Caco-2 (cell line): ENCODE data around the gene ARHGEF4. TPM values are rescaled to one million over a fixed set of nuclear protein-coding genes. Genes with fewer than 3 reads are reported as not detected.

Source experiments
- BruUV-seq: library from RNA; stranded (reverse); fragments of 400-500 nt; replicated peaks from 2 replicates; lab custom pipeline; 2021; lab: Mats Ljungman, UMichigan
- CTCF ChIA-PET: fragments of 300-600 bp; sonication (Branson Sonifier 250); formaldehyde crosslinking; loops from one replicate; lab custom pipeline; 2022; ENCODE audit warnings: antibody characterized with exemption; lab: Charles Lee
- POLR2A ChIA-PET: fragments of 300-600 bp; sonication (Branson Sonifier 250); formaldehyde crosslinking; loops from one replicate; lab custom pipeline; 2022; ENCODE audit warnings: antibody characterized with exemption; lab: Charles Lee
- DNase-seq, 2 experiments: peaks; one replicate each; pipeline versions ENCODE4 v3.0.0 to v3.0.0-alpha.2; 2020 to 2022
- H3K27me3 ChIP-seq: replicated peaks from 2 replicates; pipeline ENCODE4 v1.6.0; 2011; ENCODE audit warnings: low read length; ENCODE audit not compliant: control insufficient read depth, insufficient read depth
- H3K36me3 ChIP-seq: 2 replicates; pipeline ENCODE4 v1.5.1; 2011; ENCODE audit warnings: low read length; ENCODE audit not compliant: control insufficient read depth, insufficient read depth
- H3K4me1 ChIP-seq: fragments of 250-450 bp; sonication (Bioruptor Pico); 2 replicates; pipeline ENCODE4 v1.5.1; 2020; ENCODE audit warnings: mild to moderate bottlenecking
- H3K4me3 ChIP-seq: 2 replicates; pipeline ENCODE4 v1.5.1; 2011; ENCODE audit warnings: low read depth, mild to moderate bottlenecking, control low read depth, low read length
- H3K9me3 ChIP-seq: fragments of 250-450 bp; sonication (Bioruptor Pico); 2 replicates; pipeline ENCODE4 v1.5.1; 2020; ENCODE audit warnings: mild to moderate bottlenecking, moderate library complexity
- H3K27ac Mint-ChIP-seq: one replicate; pipeline ENCODE4 v1.8.0; 2022; ENCODE audit warnings: mixed read lengths; ENCODE audit not compliant: unreplicated experiment
- H3K27me3 Mint-ChIP-seq: one replicate; pipeline ENCODE4 v1.8.0; 2022; ENCODE audit warnings: mixed read lengths; ENCODE audit not compliant: insufficient read depth, unreplicated experiment
- H3K36me3 Mint-ChIP-seq: one replicate; pipeline ENCODE4 v1.8.0; 2022; ENCODE audit warnings: mild to moderate bottlenecking, mixed read lengths; ENCODE audit not compliant: insufficient read depth, unreplicated experiment
- H3K4me1 Mint-ChIP-seq: one replicate; pipeline ENCODE4 v1.8.0; 2022; ENCODE audit warnings: low read depth, mixed read lengths; ENCODE audit not compliant: unreplicated experiment
- H3K4me3 Mint-ChIP-seq: one replicate; pipeline ENCODE4 v1.8.0; 2022; ENCODE audit warnings: mild to moderate bottlenecking, moderate library complexity, mixed read lengths; ENCODE audit not compliant: unreplicated experiment
- H3K9me3 Mint-ChIP-seq: one replicate; pipeline ENCODE4 v1.8.0; 2022; ENCODE audit warnings: mixed read lengths; ENCODE audit not compliant: unreplicated experiment
- intact Hi-C: fragments of 100-400 bp; cut with micrococcal nuclease; formaldehyde crosslinking; loops from one replicate; pipeline ENCODE4 v1.10.0; 2022; ENCODE audit not compliant: unreplicated experiment
- total RNA-seq: library from RNA; stranded (reverse); gene quantifications from 2 replicates; pipeline ENCODE4 v1.2.3, GENCODE V29; 2022
- TF ChIP-seq, protein P1 (sequence below), 2 experiments: fragments of 200-600 bp in 1 of 2; IDR thresholded peaks; 1 replicate in 1 of 2; 2 replicates in 1 of 2; pipeline versions ENCODE4 v1.5.1 to v1.8.0; 2011 to 2022; ENCODE audit warnings: antibody characterized with exemption in 1 of 2, control low read depth in 1 of 2, inconsistent platforms in 1 of 2, low read depth in 1 of 2, low read length in 1 of 2, mild to moderate bottlenecking in 1 of 2, moderate library complexity in 1 of 2; ENCODE audit not compliant: insufficient read depth in 1 of 2, severe bottlenecking in 1 of 2, unreplicated experiment in 1 of 2

Gene ARHGEF4
- total RNA-seq, 1 experiment from 2014 or later, result 1.8 TPM

DNA sequence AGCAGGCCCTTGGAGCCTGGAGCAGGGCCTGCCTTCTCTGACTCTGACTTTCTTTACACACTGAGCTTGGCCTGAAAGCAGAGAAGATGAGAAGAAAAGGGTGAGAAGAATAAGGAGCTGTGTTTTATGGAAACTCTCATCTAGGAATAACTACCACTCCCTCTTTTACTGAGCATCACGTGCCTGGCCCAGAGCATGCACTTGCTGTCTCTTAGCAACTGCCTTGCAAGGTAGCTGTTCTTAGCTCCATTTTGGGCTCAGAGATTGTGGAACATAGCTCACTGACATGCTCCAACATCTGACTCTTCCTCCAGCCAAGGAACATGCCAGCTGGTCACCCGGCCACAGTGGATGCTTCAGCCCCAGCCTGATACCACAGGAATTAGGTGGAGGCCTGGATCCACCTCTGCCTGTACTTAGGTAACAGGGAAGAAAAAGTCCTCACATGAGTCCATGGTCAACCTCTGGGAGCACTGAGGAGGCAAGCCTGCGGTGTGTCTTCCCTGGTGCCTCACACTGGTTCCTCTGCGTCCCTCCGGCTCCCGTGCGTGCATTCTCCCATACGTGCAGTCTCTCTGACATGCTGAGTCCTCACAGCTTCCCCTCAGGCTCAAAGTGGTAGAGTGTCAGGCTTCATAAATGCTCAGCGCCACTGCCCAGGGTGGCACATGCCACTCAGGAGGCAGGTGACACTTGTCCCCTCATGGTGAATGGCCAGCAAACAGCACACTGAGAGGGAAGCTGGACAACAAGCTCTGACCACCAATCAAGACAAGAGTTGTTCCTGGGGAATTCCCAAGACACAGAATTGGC lies 45.7 kb upstream of the ARHGEF4 start:
- DNase-seq, result no peak
- TF ChIP-seq, protein P1, sequence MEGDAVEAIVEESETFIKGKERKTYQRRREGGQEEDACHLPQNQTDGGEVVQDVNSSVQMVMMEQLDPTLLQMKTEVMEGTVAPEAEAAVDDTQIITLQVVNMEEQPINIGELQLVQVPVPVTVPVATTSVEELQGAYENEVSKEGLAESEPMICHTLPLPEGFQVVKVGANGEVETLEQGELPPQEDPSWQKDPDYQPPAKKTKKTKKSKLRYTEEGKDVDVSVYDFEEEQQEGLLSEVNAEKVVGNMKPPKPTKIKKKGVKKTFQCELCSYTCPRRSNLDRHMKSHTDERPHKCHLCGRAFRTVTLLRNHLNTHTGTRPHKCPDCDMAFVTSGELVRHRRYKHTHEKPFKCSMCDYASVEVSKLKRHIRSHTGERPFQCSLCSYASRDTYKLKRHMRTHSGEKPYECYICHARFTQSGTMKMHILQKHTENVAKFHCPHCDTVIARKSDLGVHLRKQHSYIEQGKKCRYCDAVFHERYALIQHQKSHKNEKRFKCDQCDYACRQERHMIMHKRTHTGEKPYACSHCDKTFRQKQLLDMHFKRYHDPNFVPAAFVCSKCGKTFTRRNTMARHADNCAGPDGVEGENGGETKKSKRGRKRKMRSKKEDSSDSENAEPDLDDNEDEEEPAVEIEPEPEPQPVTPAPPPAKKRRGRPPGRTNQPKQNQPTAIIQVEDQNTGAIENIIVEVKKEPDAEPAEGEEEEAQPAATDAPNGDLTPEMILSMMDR (IDR thresholded peaks at IDR 0.05; ENCODE audit: insufficient read depth in 1 of 2, low read depth in 1 of 2, low read length in 1 of 2, severe bottlenecking in 1 of 2, unreplicated experiment in 1 of 2), result no peak
- H3K4me1 Mint-ChIP-seq, result no peaks in the 10 kb centered on the region
- Histone ChIP-seq H3K27me3 (no peaks in the 10 kb centered on the region), H3K4me3 (no peak overlapping the region), H3K4me1 (no peaks in the 10 kb centered on the region), H3K9me3 (no peaks in the 10 kb centered on the region), H3K36me3 (no peaks in the 10 kb centered on the region)
- no peaks in the 10 kb centered on the region for H3K36me3 Mint-ChIP-seq
- no peak overlapping the region for H3K4me3 Mint-ChIP-seq
- intact Hi-C loops, result no loop called here
- H3K9me3 Mint-ChIP-seq, result no peaks in the 10 kb centered on the region
- POLR2A ChIA-PET, result no interaction called here
- no TSS peak for BruUV-seq
- no peak overlapping the region for H3K27ac Mint-ChIP-seq
- H3K27me3 Mint-ChIP-seq, result peaks cover 20% of the 10 kb centered on the region
- CTCF ChIA-PET, result no interaction called here

DNA sequence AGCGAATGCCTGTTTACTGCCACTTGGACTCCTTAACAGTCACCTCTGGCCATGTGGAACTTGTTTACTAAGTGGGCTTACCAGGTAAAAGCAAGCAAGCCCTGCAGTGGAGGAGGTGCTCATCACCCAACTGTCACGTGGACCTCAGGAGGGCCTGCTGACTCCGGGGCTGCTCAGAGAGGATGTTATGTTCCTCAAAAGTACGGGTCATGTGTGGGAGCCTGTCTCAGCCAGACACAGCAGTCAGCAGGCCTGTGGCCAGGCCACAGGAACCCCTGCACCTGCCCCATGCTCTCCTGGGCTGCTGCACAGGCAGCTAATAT lies 45.1 kb upstream of the ARHGEF4 start:
- Mint-ChIP-seq H3K4me1 (no peaks in the 10 kb centered on the region), H3K36me3 (no peaks in the 10 kb centered on the region), H3K27ac (no peak overlapping the region), H3K4me3 (no peak overlapping the region), H3K9me3 (no peaks in the 10 kb centered on the region), H3K27me3 (peaks cover 19% of the 10 kb centered on the region)
- Histone ChIP-seq H3K4me1 (no peaks in the 10 kb centered on the region), H3K4me3 (no peak overlapping the region), H3K27me3 (no peaks in the 10 kb centered on the region), H3K36me3 (no peaks in the 10 kb centered on the region), H3K9me3 (no peaks in the 10 kb centered on the region)
- BruUV-seq, result no TSS peak
- TF ChIP-seq, protein P1 (IDR thresholded peaks at IDR 0.05; ENCODE audit: insufficient read depth in 1 of 2, low read depth in 1 of 2, low read length in 1 of 2, severe bottlenecking in 1 of 2, unreplicated experiment in 1 of 2), result no peak
- POLR2A ChIA-PET, result no interaction called here
- CTCF ChIA-PET, result no interaction called here
- no peak for DNase-seq
- intact Hi-C loops, result no loop called here

DNA sequence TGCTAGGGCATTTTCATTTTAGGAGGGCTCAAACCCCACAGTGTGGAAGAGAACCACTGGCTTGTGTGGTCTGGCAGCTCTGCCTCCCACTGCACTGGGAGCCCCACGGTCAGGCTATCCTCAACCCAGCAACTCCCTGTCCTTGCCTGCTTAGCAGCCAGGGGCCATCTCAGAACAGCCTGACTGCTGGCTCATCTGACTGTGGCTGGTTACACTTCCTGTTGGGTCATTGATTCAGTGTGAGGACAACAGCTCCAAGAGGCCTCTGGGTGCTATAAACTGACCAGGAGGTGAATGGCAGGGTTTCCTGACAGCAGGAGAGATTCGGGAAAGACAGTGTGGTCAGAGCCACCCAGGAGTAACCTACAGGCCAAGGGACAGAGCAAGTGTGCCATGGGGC lies 41.3 kb upstream of the ARHGEF4 start:
- Mint-ChIP-seq H3K27ac (no peak overlapping the region), H3K27me3 (peaks cover 6% of the 10 kb centered on the region), H3K9me3 (no peaks in the 10 kb centered on the region), H3K4me3 (no peak overlapping the region), H3K36me3 (no peaks in the 10 kb centered on the region), H3K4me1 (no peaks in the 10 kb centered on the region)
- DNase-seq, result no peak
- intact Hi-C loops, result loop anchor here (5.0 kb wide), 1 partner anchor 122 kb away; no protein-coding TSS in a partner anchor
- TF ChIP-seq, protein P1 (IDR thresholded peaks at IDR 0.05; ENCODE audit: insufficient read depth in 1 of 2, low read depth in 1 of 2, low read length in 1 of 2, severe bottlenecking in 1 of 2, unreplicated experiment in 1 of 2), result no peak
- Histone ChIP-seq H3K36me3 (no peaks in the 10 kb centered on the region), H3K4me3 (no peak overlapping the region), H3K9me3 (no peaks in the 10 kb centered on the region), H3K27me3 (no peaks in the 10 kb centered on the region), H3K4me1 (no peaks in the 10 kb centered on the region)
- ChIA-PET POLR2A (no interaction called here), CTCF (interaction anchor here (1.7 kb wide), 1 partner anchor 76 kb away, joined by 8 read pairs; no protein-coding TSS in a partner anchor)
- BruUV-seq, result no TSS peak
